WI38 (cell line): ENCODE measurements around the gene RBBP8NL.
"Not testable (repeated sequence)": the region's sequence is repeated elsewhere in the genome, so short reads cannot be mapped to it uniquely, and the experiment has no call there.

Experiments
- H3K4me3 ChIP-seq: 2 replicates; pipeline ENCODE4 v1.5.1; 2011; ENCODE audit warnings: low read depth, mild to moderate bottlenecking, control low read depth, low read length
- CTCF ChIP-seq: IDR thresholded peaks from 2 replicates; pipeline ENCODE4 v1.5.1; 2012; ENCODE audit warnings: low read depth, mild to moderate bottlenecking, control low read depth, low read length

Gene RBBP8NL

GRCh38 chr20:62428396-62429295, 1.3 kb upstream of the RBBP8NL start:
- no peak for TF ChIP-seq CTCF
- H3K4me3 ChIP-seq: no peak overlapping the region

GRCh38 chr20:62428002-62428372, 648 bp upstream of the RBBP8NL start:
- TF ChIP-seq CTCF: no peak
- no peak overlapping the region for H3K4me3 ChIP-seq

GRCh38 chr20:62426699-62427131, 624 bp downstream of the RBBP8NL start:
- no peak for TF ChIP-seq CTCF
- no peak overlapping the region for H3K4me3 ChIP-seq

DNA sequence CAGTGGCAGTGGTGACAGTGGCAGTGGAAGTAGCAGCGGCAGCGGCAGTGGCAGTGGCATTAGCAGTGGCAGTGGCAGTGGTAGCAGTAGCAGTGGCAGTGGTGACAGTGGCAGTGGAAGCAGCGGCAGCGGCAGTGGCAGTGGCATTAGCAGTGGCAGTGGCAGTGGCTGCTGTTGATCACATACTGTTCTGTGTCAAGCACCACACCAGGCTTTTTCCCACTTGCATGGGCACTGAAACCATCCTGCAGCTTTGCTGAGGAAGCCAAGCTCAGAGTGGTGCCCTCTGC, 1.3 kb downstream of the RBBP8NL start:
- not testable (repeated sequence) for H3K4me3 ChIP-seq

- no peak overlapping the region for H3K4me3 ChIP-seq
- TF ChIP-seq CTCF: no peak
Observed at GRCh38 chr20:62425281-62426058, 1.9 kb downstream of the RBBP8NL start.

DNA sequence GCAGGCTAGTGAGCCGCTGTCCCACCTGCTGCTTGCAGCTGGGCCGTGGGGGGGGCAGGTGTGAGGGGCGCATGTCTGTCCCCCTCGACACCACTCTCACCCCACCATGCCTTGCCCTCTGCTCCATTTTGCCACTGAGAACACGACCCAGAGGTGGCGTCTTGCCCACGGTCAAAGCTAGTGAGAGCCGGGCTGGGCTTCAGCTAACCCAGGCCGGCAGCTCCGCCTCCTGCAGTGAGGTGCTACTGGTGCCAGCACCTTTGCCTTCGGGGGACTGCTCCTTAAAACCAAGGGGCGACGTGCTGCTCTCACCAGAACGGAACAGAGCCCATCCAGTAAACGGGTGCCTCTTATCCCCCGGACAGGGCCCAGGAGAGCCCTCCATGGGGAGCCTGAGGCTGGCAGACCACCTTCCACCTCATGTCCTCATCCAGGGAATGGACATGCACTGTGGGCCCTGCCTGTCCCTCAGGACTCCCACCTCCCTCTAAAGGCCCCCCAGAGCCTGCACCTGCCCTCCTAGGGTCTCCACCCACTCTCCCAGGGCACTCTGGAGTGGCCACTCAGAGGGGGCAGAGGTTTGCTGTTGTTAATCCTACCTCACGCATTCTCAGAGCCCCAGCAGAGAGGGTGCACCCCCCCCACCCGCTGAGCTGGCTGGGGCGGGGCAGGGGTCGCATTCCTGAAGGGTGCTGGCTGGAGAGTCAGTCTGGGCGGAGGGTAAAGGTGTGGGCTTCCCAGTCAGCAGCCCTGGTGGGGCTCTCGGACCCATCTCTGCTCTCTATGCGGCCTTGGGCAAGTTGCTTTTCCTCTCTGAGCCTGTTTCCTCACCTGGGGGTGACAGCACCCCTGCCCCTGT, 2.9 kb downstream of the RBBP8NL start:
- H3K4me3 ChIP-seq: no peak overlapping the region

More for the DNA sequence above, 2.9 kb downstream of the RBBP8NL start:
- no peak for TF ChIP-seq CTCF
